ENCODE data around the gene MZT2B.
"Not testable (repeated sequence)": the region's sequence is repeated elsewhere in the genome, so short reads cannot be mapped to it uniquely, and the experiment has no call there.

MZT2B gene

DNA sequence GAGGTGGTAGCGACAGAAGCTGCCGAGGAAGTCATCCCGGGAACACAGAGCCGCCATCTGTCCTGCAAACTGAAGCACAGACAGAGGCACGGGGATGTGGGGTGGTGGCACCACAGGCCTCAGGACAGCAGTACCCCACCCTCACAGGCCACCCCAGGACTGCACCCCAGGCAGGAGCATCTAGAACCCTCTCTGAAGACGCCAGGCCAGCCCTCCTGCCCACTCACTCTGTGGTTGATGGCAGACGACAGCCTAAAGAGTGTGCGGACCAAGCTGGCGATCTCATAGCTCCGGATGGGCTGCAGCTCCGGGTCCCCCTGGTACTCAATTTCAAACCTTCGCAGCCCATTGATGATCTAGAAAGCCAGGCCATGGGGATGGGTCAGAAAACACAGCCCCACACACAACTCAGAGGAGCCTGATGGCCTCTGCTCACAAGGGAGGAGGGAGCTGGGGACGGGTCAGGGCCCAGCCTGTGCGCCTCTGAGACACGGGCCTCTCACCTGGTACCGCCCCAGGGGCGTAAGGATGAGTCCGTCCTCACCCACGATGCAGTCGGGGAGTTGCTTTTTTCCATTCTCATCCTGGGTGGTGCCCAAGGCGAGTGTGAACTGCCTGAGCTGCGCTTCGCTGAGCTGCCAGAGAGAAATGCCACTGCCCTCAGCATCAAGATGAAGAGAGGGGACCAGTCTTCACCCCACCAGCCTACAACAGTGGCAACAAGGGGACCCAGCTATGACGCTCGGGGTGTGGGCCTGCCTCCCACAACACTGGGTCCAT lies 29.1 kb upstream of the MZT2B start:
- no peak for DNase-seq (ENCODE audit: low read depth)

DNA sequence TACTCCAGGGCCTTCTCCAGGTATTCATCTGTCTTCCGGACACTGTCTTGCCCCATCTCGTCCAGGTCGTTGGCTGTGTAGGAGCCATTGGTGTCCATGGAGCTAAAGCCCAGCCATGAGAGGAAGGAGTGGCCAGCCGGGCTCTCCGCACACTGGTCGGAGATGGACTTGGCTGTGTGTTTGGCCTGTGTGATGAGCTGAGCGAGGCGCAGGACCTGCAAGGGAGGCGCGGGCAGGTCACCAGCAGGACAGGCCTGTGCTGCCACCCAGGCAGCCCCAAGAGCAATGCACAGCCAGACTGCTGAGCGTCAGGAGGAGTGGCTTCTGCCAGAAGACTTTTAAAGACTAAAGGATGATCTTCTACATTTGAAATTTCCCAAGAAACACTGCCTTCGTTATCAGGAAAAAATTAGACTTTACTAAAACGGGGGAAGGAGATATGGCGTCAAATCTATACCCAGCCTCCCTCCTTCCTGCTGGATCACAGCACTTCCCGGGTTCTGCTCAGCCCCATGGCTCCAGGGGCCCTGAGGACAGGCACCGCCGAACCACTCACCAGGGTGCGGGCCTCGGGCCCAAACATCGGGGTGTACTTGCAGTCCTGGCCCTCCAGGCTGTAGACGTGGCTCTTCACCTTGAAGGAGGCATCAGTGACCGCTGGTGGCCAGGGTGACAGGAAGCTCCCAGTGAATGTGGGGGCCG lies 28.2 kb upstream of the MZT2B start:
- not testable (repeated sequence) for DNase-seq (ENCODE audit: low read depth)

DNA sequence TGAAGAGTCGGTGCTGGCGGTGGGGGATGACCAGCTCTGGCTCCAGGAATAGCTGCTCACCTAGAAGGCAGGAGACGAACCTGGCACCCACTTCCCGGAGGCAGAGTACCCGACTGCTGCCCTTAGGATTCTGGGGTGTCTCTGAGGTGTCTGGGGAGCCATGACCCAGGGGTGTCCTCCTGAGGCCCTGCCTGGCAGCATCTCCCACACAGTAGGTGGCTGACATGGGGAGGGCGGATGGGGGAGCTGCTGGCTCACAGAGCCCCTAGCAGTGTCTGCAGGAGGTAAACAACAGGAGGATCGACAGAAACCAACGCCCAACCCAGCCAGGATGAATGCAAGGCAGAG lies 27.7 kb upstream of the MZT2B start:
- DNase-seq (ENCODE audit: low read depth) = not testable (repeated sequence)

DNA sequence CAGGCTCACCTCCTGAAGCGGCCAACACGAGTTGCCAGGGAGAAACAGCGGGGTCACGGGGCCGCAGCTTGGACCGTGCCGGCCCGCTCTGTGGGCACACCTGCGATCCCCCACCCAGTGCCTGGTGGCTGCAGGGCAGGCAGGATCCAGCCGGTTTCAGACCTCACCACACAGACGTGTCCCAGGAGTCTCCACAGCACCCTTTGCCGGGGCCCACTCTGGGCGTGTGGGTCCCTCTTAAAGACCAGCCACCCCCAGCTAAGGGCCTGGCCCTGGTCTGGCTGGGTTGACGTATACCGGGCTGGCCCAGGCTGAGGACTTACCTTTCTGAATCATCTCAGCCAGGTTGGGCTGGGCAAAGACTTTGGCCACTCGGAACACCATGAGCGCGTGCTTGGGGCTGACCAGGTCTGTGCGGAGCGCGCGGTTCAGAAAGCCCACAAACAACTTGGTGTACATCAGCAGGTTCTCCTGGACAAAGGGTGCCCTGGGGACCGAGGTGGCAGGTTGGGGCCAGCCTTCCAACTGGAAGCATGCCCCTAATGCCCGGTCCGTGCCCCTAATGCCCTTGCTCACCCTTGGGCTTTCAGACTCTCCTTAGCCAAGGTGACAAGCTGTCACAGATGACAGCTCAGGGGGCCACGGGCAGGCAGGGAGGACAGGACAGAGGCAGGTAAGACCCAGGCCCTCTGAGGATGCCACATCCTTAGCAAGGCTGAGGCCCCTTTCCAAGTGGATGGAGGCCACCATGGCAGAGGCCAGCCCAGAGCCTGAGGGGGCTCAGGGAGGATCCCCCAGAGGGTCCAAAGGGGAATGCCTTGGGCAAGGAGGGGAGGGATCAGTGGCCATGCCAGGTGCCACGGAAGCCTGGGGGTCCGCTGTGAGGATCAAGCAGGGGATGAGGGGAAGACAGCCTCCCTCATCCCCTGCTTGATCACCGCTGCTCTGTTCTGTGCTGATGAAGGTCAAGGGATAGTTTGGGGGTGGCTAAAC lies 27.0 kb upstream of the MZT2B start:
- DNase-seq (ENCODE audit: low read depth) = no peak

DNA sequence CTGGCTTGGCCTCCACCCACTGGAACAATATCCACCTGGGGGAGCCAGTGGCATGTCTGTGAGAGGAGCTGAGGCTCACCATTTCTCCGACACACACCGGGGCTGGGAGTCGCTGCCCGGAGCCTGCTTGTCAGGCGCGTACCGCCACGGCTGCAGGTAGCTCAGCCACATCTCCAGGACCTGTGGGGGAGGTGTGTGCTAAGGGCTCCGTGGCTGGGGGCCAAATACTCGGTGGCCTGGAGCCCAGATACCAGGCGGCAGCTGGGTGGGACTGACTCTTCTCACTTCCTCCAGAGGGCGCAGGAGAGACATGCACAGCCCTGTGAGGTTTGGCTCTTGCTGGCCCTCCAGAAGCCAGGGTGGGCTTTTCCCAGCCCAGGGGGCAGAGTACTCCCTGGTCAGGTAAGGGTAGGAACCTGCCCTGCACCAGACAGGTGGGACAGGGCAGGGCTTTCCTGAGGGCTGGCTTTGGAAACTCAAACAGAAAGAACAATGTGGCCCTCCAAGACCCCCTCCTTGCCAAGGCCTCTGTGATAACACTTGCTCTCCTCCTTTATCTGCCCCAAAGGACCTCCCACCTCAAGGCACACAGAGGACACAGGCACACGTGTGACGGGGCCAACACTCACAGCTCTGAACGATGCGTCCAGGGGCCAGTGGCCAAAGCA lies 26.0 kb upstream of the MZT2B start:
- not testable (repeated sequence) for DNase-seq (ENCODE audit: low read depth)

DNA sequence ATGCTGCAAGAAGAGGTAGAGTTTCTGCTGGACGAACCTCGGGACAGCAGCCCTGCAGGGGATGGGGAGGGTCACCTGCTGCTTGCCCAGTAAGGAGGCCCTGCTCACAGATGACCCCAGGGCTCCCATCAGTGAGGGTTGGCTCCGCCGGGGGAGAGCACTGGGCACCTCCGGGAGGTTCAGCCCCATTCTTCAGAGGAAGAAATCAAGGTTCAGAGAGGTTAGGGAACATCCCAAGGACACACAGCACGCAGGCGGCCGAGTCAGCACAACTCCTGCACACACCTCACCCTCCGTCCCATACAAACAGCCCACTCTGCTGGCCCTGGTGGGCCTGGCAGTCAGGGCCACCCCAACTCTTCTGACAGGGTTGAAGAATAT lies 25.4 kb upstream of the MZT2B start:
- no peak for DNase-seq (ENCODE audit: low read depth)

DNA sequence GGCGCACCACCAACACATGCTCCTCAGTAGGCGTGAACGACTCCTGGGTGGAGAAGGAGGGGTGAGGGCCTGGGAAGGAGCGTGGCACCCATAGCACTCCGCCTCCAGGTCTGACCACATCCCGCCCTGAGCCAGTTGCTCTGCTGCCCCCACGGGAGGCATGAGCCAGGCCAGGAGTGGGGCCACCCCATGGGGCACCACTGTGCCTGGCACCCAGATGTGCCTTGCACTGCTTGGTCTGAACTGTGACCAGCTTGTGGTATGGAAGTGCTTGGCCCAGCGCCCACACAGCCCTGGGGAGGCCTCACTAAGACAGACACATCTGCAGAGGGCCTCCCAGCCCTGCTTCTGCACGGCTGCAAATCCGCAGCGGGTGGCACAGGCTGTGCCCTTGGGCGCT lies 24.7 kb upstream of the MZT2B start:
- not testable (repeated sequence) for DNase-seq (ENCODE audit: low read depth)

DNA sequence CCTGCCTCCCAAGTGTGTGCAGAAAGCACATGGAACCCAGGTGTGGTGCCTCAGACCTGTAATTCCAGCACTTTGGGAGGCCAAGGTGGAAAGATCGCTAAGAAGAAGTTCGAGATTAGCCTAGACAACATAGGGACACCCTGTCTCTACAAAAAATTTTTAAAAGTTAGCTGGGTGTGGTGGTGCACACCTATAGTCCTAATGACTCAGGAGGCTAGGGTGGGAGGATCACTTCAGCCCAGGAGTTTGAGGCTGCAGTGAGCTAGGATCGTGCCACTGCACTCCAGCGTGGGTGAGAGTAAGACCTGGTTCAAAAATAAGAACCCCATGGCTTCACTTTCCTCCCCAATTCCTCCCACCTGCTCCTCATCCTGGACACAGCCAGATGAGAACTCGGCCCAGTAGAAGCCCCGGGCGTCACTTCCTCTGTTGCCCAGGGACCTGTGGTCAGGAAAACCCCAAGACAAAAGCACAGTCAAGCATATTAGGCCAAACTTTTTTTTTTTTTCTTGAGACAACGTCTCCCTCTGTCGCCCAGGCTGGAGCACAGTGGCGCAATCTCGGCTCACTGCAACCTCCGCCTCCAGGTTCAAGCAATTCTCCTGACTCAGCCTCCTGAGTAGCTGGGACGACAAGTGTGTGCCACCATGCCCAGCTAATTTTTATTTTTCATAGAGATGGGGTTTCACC lies 24.1 kb upstream of the MZT2B start:
- not testable (repeated sequence) for DNase-seq (ENCODE audit: low read depth)

DNA sequence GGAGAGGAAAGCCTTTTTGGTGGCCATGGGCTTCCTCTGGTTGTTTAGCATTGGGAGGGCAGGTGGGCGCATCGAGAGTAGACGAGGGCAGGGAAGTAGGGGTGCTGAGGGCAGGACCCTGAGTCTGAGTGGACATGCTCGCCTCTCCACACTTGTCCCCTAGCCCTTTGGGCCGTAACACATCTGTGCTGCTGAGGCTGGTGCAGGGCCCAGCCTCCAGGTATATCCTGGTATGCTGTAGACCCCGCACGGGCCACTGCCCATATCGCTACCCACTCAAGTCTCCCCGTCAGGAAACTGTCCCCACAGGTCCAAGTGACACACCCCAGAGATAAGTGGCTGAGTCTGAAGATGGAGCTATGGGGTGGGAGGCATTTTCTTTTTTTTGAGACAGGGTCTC lies 23.4 kb upstream of the MZT2B start:
- no peak for DNase-seq (ENCODE audit: low read depth)

DNA sequence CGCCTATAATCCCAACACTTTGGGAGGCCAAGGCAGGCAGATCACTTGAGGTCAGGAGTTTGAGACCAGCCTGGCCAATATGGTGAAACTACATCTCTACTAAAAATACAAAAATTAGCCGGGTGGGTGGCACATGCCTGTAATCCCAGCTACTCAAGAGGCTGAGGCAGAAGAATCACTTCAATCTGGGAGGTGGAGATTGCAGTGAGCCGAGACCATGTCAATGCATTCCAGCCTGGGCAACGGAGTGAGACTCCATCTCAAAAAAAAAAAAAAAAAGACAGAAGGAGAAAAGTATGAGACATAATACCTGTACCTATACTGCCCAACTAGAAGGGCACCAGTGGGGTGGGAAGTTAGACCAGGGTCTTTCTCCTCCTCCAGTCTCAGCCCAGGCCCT lies 22.7 kb upstream of the MZT2B start:
- not testable (repeated sequence) for DNase-seq (ENCODE audit: low read depth)

DNA sequence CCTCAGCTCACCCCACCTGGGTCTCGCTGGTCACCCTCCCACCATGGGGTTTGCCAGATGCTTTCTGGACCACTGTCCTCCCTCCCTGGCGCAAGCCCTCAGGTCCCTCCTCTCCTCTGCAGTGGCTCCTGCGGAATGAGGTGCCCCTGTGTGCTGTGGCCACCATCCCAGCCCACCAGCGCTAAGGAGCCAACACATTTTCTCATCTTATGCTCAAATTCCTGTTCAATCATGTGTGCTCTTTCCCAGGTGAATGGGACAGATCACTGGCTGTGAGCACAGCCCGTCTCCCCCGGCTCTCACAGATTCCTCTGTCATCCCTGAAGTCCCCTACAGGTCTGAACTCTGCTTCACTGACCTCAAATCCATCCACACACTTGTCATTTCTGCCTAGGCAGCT lies 21.9 kb upstream of the MZT2B start:
- DNase-seq (ENCODE audit: low read depth) = no peak

DNA sequence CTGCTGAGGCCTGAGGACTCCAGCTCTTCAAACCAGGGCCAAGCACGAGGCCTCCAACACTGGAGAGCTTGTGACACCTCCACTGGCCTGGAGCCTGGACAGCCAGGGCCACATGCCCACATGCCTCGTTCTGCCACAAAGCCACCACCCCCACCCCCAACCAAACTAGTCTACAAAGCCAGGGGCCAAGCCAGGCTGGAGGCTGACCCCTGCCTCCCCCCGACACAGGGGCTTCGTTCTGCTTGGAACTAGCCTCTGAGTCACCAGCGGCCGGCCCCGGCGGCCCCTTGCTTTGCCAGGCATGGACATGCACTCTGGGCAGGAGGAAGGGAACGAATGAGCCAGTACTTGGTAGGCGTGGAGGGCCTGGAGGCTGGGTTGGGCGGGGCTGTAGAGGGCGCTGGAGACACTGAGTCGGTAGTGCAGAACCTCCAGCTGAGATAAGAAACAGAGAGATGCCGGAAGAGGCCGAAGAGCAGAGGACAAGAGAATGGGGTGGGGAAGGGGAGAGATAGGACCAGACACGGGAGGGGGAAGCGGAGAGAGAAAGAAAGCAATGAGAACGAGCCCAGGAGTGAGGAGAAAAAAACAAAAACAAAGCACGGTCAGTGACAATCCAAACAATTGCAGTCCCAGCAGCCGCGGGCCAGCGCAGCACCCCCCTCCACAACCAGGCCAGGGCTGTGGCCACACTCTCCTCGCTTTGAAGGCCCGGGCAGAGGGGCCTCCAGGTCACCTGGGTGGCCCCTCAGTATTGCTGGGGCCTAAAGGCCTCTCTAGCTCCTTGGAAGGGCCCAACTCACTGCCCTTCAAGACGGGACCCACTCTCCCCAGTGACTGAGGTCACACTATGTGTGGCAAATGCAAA lies 21.0 kb upstream of the MZT2B start:
- not testable (repeated sequence) for DNase-seq (ENCODE audit: low read depth)

DNA sequence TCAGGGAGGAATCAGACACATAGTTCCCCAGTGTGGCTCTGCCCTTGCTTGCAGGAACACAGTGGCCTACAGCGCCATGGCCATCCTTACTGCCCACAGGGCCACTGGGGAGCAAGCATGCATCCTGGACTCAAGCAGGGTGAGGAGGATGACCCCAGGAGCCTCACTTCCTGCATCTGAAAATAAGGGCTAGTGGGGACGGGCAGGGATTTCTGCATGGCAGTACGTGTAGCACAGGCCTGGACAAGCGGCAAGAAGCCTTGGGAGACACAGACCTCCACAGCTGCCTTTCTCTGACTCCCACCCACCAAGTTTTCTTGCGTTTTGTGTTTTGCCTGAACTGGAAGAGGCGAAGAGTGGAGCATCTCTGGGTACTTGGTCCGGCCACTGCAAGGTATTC lies 19.6 kb upstream of the MZT2B start:
- DNase-seq (ENCODE audit: low read depth) = not testable (repeated sequence)

DNA sequence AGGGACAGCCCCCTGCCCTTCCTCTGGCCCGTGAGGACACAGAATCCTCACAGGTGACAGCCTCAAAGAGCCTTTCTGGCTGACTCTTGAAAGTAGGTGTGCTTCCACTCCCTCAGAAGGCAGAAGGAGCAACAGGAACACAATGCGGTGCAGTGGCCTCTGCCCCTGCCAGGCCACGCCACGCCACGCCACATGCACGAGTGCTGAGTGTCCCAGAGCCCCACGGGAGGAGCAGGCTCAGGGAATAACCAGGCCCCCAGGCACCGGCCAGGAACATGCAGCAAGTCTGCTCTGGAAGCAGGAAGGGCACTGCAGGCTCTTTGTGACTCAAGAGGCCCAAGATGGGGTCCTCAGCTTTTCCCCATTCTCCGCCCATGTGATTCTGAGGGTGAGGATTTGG lies 19.1 kb upstream of the MZT2B start:
- no peak for DNase-seq (ENCODE audit: low read depth)

DNA sequence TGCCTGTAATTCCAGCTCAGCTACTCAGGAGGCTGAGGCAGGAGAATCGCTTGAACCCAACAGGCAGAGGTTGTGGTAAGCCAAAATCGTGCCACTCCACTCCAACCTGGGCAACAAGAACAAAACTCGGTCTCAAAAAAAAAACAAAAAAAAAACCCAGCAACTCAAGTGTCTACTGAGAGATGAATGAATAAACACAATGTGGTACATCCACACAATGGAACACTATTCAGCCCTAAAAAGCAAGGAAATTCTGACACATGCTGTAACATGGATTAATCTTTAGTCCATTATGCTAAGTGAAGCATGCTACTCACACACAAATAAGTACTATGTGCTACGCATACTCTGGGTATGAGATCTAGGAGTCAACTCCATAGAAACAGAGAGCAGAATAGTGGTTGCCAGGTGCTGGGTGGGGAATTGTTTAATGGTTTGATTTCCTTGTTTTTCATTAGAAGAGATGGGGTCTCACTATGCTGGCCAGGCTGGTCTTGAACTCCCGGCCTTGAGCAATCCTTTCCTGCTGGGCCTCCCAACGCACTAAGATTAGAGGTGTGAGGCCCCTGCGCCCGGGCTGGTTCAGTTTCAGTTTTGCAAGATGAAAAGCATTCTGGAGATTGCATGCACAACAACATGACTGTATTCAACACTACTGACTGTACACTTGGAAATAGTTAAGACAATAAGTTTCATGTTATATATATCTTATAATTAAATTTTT lies 16.6 kb upstream of the MZT2B start:
- DNase-seq (ENCODE audit: low read depth) = no peak

DNA sequence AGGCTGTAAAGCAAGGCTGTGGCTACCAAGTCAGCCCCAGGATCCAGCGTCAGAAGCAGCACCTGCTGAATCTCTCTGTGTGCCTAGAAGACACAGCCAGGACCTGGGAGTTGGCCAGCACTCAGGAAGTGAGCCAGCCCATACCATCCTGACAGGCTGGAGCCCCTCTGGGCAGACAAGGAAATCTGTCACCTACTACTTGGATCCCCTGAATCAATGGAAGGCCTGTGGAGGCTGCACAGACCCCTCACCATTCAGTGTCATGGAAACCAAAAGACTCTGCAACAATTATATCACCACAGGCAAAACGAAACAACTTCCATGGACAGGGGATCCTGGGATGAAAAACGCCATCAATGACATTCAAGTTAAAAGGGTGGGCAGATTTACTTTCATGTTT lies 15.5 kb upstream of the MZT2B start:
- DNase-seq (ENCODE audit: low read depth) = not testable (repeated sequence)

DNA sequence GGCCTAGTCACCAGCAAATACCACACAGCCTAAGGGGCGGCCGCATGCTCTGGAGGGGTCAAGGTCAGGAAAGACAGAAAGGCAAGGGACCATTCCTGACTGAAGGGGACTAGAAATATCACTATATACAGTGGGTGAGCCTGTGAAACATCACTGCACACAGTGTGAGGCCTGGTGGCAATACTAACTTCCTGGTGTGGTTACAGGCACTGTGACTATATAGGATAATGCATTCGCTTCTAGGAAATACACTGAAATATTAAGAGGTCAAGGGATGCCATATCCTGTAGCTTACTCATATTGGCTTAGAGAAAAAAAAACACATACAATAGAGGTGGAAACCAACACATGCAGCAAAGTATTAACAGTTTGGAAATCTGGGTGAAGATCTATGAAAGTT lies 12.9 kb upstream of the MZT2B start:
- DNase-seq (ENCODE audit: low read depth) = not testable (repeated sequence)

DNA sequence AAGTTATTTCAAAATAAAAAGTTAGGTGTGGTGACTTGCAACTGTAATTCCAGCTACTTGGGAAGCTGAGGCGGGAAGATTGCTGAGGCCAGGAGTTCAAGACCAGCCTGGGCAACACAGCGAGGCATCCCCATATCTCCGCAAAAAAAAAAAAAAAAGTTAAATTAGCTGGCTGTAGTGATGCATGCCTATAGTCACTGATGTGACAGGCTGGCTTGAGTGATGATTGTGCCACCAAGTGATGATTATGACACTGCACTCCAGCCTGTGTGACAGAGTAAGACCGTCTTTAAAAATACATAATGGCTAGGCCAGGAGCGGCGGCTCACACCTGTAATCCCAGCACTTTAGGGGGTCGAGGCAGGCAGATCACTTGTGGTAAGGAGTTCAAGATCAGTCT lies 12.2 kb upstream of the MZT2B start:
- no peak for DNase-seq (ENCODE audit: low read depth)

DNA sequence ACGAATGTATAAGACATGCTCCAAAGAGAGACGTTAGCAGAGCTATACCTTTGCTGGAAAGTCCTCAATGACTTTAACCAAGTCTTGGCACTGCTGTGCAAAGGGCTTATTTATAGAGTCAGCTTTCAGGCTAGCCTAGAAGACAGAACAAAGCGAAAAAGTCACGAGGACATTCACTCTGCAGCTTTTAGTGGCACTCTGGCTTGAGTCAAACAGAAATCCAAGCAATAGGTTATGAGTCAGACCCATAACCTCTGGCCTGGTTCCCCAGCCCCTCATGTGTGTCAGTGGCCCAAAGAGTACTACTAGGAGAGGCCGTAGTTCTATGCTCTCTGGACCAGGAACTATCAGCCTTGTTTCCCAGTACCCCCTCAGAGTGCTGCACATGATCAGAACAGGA lies 7.2 kb upstream of the MZT2B start:
- not testable (repeated sequence) for DNase-seq (ENCODE audit: low read depth)

Data from stimulated activated CD8-positive, alpha-beta memory T cell treated with anti-CD3 and anti-CD28 coated beads, Interleukin-15, amount 100 ng/mL, for 1 hour (primary cell).